MM.1S (cell line): ENCODE measurements around the gene BRINP1.

Experiments
- EZH2 ChIP-seq: fragments of 300-600 bp; sonication (generic); optimal IDR thresholded peaks from 2 replicates; pipeline ENCODE3; 2017; ENCODE audit warnings: low read depth, mild to moderate bottlenecking, antibody characterized with exemption, low read length, mixed read lengths
- EZH2phosphoT487 ChIP-seq: fragments of 300-600 bp; sonication (generic); IDR thresholded peaks from 2 replicates; pipeline ENCODE4 v1.6.1; 2018; ENCODE audit warnings: antibody characterized with exemption, low read length
- TF ChIP-seq, protein P1 (sequence below): fragments of 300-600 bp; sonication (generic); IDR thresholded peaks from 2 replicates; pipeline ENCODE4 v1.5.1; 2016; ENCODE audit warnings: antibody characterized with exemption, low read length, mixed read lengths

GRCh38 chr9:119360237-119360636 is 9.0 kb downstream of the BRINP1 start:
- TF ChIP-seq, protein P1, sequence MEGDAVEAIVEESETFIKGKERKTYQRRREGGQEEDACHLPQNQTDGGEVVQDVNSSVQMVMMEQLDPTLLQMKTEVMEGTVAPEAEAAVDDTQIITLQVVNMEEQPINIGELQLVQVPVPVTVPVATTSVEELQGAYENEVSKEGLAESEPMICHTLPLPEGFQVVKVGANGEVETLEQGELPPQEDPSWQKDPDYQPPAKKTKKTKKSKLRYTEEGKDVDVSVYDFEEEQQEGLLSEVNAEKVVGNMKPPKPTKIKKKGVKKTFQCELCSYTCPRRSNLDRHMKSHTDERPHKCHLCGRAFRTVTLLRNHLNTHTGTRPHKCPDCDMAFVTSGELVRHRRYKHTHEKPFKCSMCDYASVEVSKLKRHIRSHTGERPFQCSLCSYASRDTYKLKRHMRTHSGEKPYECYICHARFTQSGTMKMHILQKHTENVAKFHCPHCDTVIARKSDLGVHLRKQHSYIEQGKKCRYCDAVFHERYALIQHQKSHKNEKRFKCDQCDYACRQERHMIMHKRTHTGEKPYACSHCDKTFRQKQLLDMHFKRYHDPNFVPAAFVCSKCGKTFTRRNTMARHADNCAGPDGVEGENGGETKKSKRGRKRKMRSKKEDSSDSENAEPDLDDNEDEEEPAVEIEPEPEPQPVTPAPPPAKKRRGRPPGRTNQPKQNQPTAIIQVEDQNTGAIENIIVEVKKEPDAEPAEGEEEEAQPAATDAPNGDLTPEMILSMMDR, result no peak
- TF ChIP-seq EZH2phosphoT487, result no peak
- TF ChIP-seq EZH2, result no peak
